Testis (tissue), 3 donors: ENCODE data around the gene SMOC2. TPM values are rescaled to one million over a fixed set of nuclear protein-coding genes. Genes with fewer than 3 reads are reported as not detected.

ENCODE experiments used
- DNase-seq: peaks from one replicate; pipeline ENCODE4 v3.0.0-alpha.2; 2019
- H3K27ac ChIP-seq, 2 donors: fragments of 200-600 bp; sonication (generic); one replicate each; pipeline ENCODE4 v1.5.1; 2019
- H3K27me3 ChIP-seq: fragments of 200-600 bp; sonication (generic); one replicate; pipeline ENCODE4 v1.5.1; 2019
- H3K36me3 ChIP-seq: fragments of 200-600 bp; sonication (generic); one replicate; pipeline ENCODE4 v1.5.1; 2017; ENCODE audit warnings: low read depth; ENCODE audit errors: missing control alignments
- H3K4me1 ChIP-seq: fragments of 200-600 bp; sonication (generic); one replicate; pipeline ENCODE4 v1.5.1; 2019
- H3K4me3 ChIP-seq, 2 donors: fragments of 200-600 bp; sonication (generic); one replicate each; pipeline ENCODE4 v1.5.1; 2017 to 2019
- H3K9me3 ChIP-seq: fragments of 200-600 bp; sonication (generic); one replicate; pipeline ENCODE4 v1.5.1; 2017
- POLR2A ChIP-seq: fragments of 450-650 bp; IDR thresholded peaks from one replicate; pipeline ENCODE4 v1.6.1; 2017; ENCODE audit warnings: antibody characterized with exemption, mild to moderate bottlenecking, moderate library complexity
- WGBS, 2 donors: methylation state at CpG; one replicate each; pipeline ENCODE4 v1.1.5; 2018; 5-methylcytosine and 5-hydroxymethylcytosine counted together
- intact Hi-C: fragments of 100-400 bp; cut with DNase I; formaldehyde crosslinking; loops from one replicate; pipeline ENCODE4 v1.15.1; 2023; ENCODE audit warnings: low total_unique reads
- polyA plus RNA-seq: library from polyadenylated mRNA; stranded (reverse); fragments of 350-450 nt; fragmentation: Illumina TruSeq; extraction: RNeasy Lipid Tissue Mini Kit (QIAGEN cat#74804); gene quantifications from one replicate; pipeline ENCODE4 v1.2.3, GENCODE V29; 2014; ENCODE audit warnings: low read depth, low replicate concordance; ENCODE audit not compliant: insufficient read depth
- total RNA-seq, 2 donors: library from RNA; depleted of rRNA; stranded (reverse); fragments of >200 nt; gene quantifications; one replicate each; pipeline ENCODE4 v1.2.3, GENCODE V29; 2016
- TF ChIP-seq, protein P1 (sequence below), 3 experiments: fragments of 450-650 bp in 2 of 3; fragments of 200-600 bp in 1 of 3; sonication (generic) in 1 of 3; IDR thresholded peaks; one replicate each; pipeline ENCODE4 v1.5.1; 2016 to 2019; ENCODE audit warnings: antibody characterized with exemption in 3 of 3, mild to moderate bottlenecking in 2 of 3, moderate library complexity in 1 of 3

SMOC2 gene
- total and polyA plus RNA-seq, 3 donors from 2014 or later: 78.4 to 140 (median 110) TPM

DNA sequence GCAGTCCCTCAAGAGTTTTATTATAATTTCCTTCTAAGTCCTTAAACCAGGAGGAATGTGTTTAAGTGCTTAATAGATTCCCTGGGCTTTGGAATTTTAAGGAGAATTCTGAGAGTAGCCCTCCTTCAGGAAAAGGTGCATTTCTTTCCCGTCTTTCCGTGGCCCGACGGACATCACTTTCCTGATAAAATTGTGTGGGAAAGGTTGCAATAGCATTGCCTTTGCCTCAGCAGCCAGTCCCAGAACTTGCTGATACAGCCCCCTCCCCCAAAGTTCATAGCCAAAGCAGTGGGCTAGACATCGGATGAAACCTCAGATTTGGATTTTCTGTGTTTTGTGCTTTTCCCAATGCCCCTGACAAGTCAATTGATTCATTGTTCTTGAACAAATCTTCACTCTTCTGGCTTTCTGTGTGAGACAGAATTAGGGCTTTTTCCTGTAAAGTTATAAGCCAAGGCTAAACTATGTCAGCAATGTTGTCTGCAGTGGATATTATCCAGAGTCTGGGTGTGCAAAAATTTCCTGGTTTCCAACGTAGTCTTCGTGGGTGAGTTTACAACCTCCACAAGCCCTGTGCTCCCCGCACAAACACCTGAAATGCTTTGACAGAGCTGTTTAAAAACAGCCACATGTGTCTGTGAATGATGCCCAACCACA, 1.1 kb upstream of the SMOC2 start:
- no peak for DNase-seq
- Histone ChIP-seq H3K4me3 (peak overlapping the region in 1 of 2 donors; percentile 83), H3K4me1 (peaks cover 24% of the 10 kb centered on the region), H3K36me3 (no peaks in the 10 kb centered on the region), H3K27me3 (no peaks in the 10 kb centered on the region), H3K9me3 (no peaks in the 10 kb centered on the region), H3K27ac (peak overlapping the region; percentile 64 to 82)
- intact Hi-C loops: no loop called here
- 13 to 18% methylated on average over 7 to 8 of the region's 8 CpGs for WGBS, 2 donors
- TF ChIP-seq, protein P1, sequence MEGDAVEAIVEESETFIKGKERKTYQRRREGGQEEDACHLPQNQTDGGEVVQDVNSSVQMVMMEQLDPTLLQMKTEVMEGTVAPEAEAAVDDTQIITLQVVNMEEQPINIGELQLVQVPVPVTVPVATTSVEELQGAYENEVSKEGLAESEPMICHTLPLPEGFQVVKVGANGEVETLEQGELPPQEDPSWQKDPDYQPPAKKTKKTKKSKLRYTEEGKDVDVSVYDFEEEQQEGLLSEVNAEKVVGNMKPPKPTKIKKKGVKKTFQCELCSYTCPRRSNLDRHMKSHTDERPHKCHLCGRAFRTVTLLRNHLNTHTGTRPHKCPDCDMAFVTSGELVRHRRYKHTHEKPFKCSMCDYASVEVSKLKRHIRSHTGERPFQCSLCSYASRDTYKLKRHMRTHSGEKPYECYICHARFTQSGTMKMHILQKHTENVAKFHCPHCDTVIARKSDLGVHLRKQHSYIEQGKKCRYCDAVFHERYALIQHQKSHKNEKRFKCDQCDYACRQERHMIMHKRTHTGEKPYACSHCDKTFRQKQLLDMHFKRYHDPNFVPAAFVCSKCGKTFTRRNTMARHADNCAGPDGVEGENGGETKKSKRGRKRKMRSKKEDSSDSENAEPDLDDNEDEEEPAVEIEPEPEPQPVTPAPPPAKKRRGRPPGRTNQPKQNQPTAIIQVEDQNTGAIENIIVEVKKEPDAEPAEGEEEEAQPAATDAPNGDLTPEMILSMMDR (IDR thresholded peaks at IDR 0.05): no peak
- TF ChIP-seq POLR2A: no peak

DNA sequence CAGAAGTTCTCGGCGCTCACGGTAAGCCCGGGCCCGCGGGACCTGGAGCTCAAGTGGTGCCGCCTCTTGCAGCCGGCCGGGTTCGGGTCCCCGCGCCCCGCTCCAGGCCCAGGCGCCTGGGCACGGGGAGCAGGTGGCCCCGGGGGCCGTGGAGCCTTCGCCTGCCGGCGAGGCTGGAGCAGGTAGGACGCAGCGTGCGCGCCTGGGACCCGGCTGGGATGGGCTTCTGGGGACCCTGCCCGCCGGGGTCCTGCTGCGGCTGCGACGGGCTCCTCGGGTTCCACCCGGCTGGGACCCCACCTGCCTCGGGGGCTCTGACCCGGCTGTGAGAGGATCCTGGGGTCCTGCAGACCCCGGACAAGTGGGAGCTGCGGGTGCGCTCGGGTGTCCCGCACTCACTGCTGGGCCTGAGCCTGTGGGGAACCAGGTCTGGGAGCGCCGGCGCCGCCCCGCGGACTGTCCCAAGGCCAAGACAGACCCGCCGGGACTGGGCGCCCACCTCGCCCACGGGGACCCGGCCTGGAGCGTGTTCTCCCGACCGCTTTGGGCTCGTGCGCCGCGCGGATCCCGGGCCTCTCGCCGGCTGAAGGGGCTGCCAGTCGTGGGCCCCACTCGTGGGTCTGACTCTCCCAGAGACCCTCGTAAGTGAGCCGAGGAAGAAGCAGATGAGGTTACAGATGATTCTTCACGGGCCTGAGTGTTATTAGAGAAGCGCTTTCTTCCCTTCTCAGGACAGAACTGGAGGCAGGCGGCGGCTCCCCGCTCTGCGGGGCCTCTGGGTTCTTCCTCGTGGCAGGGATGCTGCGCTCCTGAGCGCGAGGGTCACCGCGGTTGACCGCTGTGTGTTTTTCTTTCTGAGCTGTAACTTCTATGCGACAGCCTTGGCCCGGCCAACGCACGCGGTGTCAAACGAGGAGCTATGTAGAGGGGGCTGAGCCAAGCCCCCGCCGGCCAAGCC, 729 bp downstream of the SMOC2 start:
- Histone ChIP-seq H3K27ac (peak overlapping the region; percentile 64 to 82), H3K9me3 (no peaks in the 10 kb centered on the region), H3K4me1 (peaks cover 24% of the 10 kb centered on the region), H3K36me3 (no peaks in the 10 kb centered on the region), H3K4me3 (peak overlapping the region; percentile 61 to 83), H3K27me3 (no peaks in the 10 kb centered on the region)
- no peak for TF ChIP-seq POLR2A
- TF ChIP-seq, protein P1 (IDR thresholded peaks at IDR 0.05): no peak
- DNase-seq: no peak
- intact Hi-C loops: no loop called here
- WGBS, 2 donors: 1 to 2% methylated on average over 49 to 61 of the region's 87 CpGs

DNA sequence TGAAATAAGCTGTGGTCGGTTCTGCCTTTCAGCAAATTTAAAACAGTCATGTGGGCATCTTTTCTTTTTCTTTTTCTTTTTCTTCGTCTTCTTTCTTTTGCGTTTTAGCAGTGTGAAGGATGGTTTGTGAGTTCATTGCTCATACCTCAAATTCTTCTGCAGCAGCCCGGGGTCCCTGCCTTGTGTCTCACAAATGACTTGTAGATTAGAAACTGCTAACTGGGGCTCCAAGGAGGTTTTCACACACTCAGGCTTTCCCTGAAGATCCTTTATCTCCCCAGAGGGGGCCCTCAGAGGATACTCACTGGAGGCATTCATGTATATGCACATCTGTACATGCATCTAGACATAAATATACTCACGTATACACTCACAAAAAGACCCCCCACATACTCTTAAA, 1.7 kb downstream of the SMOC2 start:
- H3K36me3 ChIP-seq: no peaks in the 10 kb centered on the region
- intact Hi-C loops: no loop called here
- no peaks in the 10 kb centered on the region for H3K27me3 ChIP-seq
- H3K9me3 ChIP-seq: no peaks in the 10 kb centered on the region
- no peak for DNase-seq
- peak overlapping the region in 1 of 2 donors; percentile 83 for H3K4me3 ChIP-seq
- peak overlapping the region; percentile 64 to 82 for H3K27ac ChIP-seq
- TF ChIP-seq, protein P1 (IDR thresholded peaks at IDR 0.05): peak in 1 of 3 experiments; percentile 7
- no peak for TF ChIP-seq POLR2A
- H3K4me1 ChIP-seq: peaks cover 24% of the 10 kb centered on the region
- WGBS, 2 donors: 20 to 34% methylated on average over 5 of the region's 5 CpGs

DNA sequence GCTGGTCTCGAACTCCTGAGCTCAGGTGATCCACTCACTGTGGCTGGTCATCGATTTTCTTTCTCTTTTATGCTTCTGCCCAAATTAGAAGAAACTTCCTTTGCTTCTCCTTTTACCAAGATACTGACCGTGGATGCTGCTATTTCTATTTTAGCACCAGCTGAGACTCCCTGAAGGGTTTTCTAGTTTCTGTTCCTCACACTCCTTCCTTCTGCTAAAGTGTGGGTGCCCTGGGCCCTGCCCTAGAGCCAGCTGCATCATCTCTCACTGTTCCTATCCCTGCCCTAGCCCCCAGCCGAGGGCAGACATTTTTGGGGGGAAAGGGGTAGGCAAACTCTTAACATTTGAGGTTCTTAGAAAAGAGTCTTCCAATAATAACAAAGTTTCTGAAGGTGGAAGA, 6.3 kb downstream of the SMOC2 start:
- TF ChIP-seq, protein P1 (IDR thresholded peaks at IDR 0.05): no peak
- TF ChIP-seq POLR2A: no peak
- 67 to 76% methylated on average over 4 of the region's 4 CpGs for WGBS, 2 donors
- Histone ChIP-seq H3K36me3 (no peaks in the 10 kb centered on the region), H3K4me1 (peaks cover 16% of the 10 kb centered on the region), H3K27ac (peak overlapping the region in 1 of 2 donors; percentile 7), H3K4me3 (no peak overlapping the region), H3K27me3 (no peaks in the 10 kb centered on the region), H3K9me3 (no peaks in the 10 kb centered on the region)
- intact Hi-C loops: no loop called here
- no peak for DNase-seq
